ENCODE data around the gene MAP2.
"Not testable (repeated sequence)": the region's sequence is repeated elsewhere in the genome, so short reads cannot be mapped to it uniquely, and the experiment has no call there.

MAP2 gene

DNA sequence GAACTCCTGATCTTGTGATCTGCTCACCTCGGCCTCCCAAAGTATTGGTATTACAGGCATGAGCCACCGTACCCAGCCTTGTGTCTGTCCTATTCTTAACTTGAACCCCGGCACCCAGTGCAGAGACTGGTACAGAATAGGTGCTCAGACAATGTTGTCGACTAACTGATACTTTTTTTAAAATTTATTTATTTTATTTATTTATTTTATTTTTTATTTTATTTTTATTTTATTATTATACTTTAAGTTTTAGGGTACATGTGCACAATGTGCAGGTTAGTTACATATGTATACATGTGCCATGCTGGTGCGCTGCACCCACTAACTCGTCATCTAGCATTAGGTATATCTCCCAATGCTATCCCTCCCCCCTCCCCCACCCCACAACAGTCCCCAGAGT is 174.4 kb downstream of the MAP2 start:
- not testable (repeated sequence) for DNase-seq

DNA sequence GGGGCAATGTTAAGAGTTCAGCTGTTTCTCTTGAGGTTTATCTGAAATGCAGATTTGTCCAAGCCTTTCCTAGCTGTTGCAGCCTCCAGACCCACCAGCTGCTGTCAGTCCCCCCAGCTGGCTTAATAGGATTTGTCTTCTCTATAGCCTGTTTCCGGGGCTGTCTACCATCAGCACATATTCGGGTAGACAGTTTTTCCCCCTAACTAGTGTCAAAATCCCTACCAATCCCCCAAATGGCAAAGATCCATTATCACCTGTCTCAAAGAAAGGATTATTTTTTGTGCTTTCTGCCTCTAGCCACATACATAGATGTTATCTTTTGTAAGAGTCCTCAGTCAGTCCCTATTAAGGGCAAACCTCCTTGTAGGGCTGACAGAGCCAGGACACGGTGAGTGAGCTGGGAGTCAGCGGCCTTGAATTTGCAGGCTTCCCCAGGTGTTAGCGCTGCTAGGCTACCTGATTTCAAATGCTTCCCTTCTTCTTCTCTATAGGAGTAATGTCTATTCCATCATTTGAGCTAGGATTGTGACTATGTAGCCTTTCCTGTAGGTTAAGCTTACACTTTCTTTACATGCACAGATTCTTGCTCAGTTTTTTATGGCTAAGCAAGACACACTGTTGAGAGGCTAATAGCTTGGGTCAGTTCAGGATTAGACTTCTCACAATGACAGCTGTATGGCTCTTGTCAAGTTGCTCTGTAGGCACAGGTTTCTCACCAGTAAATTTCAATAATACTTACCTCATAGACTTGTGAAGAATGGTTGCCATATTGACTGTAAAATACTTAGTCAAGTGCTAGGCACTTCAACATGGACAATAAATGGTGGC is 176.7 kb downstream of the MAP2 start:
- no peak for DNase-seq

DNA sequence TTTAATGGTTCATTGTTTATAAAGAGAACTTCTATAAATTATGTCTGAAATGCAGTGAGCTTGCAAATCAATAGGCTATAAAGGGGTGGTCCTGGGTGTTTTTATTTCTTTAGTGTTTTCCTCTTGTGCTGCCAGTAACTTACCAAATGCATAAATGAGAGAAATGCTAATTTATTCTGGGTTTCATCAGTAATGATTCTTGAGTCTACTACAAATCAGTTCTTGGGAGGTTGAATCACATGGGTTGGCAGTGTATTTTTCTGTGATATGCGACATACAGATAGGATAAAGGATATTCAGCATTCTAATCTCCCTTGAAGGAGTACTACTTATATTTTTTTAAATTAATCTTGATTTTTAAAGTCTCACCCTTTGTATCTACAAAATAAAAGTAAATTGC is 177.7 kb downstream of the MAP2 start:
- DNase-seq = no peak

DNA sequence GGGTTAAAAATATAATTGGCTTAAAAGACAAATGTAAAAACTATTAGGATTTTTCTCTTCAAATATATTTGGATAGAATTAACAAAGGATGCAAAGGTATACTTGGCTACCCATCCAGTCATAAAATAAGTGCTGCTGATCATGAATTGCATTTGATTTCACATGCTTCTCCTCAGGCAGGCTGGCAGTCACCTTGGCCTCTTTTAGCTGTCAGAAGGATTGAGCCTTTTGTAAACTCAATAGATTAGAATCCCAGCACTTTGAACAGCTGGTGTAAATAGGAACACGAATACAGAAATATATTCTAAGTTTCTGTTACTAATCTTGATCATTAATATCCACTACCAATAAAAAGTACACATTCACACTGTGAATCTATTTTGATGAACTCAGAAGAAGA is 178.4 kb downstream of the MAP2 start:
- no peak for DNase-seq

DNA sequence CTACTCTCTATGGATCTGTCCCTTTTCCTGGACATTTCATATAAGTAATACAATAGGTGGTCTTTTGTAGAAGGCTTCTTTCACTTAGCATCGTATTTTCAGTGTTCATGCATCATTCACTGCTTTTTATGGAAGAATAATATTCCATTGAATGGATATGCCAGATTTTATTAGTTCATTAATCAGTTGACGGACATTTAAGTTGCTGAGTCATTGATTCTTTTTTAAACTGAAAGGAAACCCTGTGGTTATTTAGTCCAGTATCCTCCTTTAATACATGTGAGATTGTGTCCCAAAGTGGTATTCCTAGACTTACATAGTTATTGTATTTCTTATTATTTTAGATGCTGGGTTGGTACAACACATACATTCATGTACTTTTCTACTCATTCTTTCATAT is 185.7 kb downstream of the MAP2 start:
- no peak for DNase-seq

DNA sequence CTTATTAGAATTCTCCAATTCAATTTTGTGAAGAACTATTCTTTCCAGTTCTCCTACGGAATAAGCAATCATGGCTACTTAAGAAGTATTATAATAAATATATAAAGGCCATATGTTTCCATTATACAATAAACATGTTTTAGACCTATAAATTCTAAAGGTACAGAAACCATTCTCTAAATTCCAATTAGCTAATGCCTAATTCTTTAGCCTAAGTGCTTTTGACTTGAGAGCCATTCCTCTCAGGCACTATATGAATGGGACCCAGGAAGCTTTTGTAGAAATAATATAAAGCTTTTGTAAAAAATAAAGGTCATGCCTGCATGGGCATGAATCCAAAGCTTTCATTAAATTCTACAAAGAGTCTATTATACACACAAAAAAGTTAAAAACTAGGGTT is 186.8 kb downstream of the MAP2 start:
- no peak for DNase-seq

DNA sequence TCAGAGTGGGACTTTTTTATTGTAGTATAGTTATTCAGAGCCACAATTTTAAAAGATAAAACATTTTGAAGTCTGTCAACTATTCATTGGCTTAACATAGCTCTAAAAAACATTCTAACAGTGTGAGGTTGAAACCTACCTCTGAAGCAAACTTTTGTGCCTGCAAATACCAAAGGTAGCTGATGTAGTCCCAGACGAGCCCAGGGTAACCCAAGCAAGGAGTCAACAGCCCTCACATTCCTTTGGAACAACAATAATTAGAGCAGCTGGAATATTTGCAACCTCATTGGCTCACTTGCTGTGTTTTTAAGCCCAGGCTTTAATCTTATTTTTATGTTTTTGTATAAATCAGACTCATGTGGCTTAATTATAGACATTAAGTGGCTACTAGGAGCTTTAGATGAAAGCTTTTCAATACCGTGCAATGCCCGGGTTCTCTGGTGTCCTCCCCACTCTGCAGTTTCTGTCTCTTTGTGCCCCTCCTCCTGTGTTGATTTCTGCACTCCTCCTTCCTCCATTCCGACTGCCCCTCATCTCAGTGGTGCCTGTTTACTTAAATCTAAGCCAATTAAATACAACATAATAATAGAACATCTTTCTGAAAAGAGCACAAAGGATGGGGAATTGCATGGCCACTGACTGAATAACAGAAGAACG is 189.9 kb downstream of the MAP2 start:
- DNase-seq = no peak

DNA sequence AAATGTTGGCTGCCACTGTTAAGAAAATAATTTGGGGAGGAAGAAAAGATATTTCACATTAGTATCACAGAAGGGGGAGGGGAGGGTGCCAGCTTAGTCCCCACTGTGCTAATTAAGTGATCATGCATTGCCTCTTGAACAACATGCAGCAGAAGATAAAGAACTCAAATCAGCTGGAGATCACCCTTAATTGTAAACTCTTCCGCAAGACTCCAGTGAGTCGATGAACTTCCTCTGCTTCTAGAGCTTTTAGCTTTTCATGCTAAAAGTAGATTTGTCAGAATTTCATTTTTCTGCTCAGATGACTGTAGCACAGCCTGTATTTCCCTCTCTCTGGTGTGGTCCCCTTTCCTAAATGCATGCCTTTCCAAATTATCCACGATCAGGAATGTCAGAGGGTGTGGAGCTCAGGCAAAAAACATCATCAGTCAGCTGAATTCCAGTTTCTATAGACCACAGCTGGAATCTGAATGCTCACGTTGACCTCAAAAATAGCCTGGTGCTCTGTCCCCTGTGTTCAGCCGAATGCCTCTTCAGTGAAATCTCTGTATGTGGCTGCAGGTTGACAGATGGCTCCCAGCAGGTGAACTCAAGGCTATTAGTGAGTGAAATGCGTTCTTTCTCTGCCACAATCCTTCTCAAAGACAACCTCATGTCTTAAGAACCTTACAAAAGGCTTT is 191.0 kb downstream of the MAP2 start:
- DNase-seq = no peak

DNA sequence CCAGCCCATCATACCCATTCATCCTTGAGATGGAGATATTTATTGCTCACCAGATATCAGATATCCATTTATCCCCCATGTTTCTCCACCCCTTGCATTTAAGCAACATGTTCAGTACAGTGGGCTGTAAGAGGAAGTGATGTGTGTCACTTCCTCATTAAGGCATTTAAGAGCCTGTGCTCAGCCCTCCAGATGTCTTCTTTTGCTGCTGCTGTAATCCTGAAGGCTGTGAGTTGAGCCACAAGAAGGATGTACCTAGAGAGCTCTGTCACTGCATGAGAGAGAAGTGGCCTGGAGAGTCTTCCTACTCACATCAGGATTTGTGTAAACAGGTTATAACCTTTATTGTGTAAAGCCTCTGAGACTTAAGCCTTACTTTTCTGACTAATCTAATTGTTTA is 195.9 kb downstream of the MAP2 start:
- DNase-seq = no peak

DNA sequence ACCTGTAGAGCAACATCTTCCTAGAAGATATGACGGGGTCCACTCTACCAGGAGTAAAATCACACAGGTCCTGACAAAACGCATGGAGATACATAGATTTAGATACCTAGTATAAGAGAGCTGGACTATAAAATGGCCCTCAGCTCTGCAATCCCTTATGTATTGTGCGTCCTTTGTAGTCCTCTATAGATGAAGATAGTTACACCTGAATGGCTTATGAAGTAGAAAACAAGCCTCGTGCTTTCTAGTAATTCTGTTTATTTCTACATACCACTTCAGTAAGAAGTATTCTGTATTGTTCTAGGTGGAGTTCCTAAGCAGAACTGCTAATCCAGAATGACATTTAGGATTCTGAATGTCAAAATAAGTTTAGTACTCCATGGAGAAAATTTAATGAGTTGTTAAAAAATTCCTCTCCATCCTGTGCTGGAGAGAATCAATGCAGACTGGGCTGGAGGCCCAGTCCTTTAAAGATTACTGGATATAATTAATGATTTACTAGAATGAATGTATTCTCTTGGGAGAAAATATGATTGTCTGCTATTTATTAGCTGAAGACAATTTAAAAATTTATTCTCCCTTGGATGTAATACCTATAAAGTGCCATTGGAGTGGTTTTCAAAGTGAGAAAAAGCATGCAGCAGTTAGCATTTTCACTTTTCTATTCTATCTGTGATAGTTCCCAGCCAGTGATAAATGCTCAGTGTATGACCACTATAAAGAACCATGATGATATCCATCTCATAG is 200.5 kb downstream of the MAP2 start:
- DNase-seq = no peak

DNA sequence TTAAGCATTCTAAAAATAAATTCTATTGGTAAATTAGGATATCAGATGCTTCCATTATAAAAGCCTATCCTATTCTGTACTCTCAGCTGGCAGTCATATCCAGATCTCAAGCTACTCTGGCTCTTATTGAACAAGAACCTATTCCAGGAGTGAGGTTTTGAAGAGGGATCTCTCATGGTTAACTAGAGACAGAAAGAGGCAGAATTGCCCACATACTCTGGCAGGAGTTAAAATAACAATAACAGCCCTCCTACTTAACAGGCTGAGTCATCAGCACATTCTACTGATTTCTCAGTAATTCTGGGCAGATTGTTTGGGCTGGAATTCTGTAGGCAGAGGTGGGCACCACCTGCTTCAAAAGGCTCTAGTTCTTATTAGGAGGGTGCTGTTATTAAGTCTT is 205.8 kb downstream of the MAP2 start:
- DNase-seq = no peak

DNA sequence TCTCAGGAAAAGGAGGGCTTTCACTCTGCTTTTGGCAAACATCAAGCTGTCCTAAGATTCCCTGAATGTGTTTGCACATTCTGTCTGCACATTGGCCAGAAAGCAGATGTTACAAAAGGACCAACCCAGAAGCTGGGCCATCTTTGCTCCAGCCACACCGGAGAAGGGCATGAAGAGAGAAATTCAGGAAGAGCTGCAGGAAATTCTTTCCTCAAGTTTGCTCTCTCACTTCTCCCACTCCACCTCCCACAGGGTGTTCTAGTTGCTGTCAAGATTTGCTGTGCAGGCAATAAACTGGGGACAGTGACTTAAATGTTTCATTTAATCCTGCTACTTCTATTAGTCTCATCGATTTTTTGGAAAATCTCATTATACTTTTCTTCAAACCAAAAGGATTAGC is 210.1 kb downstream of the MAP2 start:
- no peak for DNase-seq

DNA sequence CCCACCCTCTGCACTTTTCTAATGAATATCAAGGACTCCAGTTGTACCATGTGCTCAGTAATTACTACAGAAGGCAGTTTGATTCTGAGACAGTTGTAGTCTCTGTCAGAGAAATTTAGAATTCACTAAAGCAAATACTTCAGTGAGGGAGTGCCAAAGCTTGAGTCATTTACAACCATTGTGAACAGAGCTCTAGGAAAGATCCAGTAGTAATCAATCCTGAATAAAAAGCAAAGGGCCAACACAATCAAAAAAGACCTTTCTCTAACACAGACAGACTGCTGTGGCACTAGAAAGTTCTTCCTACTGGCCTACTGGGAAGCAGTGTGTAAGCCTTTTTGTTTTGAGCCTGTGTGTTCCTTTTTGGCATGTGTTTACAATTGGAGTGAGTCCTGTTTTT is 212.2 kb downstream of the MAP2 start:
- DNase-seq = no peak

DNA sequence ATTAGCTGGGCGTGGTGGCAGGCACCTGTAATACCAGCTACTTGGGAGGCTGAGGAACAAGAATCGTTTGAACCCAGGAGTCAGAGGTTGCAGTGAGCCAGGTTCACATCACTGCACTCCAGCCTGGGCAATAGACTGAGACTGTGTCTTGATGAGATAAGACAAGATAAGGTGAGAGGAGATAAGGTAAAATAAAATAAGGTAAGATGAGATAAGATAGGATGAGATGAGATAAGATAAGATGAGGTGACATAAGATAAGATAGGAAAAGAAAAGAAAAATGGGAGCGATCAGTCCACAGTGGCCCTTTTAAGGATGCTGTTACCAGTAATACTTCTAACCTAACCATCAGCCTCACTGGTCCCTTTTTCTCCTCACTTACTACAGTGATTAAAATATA is 213.4 kb downstream of the MAP2 start:
- DNase-seq = no peak

DNA sequence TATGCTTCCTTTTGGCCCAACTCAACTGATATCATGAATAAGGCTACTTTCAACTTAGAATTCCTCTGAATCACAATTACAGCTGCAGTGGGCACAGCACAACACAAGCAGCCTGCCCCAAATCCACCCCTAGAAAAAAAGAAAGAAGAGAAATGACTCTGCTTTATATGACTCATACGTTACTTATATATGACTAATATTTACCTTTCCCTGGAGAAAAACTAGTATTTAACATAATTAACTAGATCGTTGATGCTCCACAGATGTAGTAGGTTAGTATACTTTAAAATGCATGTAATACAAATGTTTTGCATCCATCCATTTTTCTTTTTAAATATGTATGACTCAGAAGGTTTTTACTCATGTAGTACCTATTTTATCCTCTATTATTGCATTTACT is 214.5 kb downstream of the MAP2 start:
- no peak for DNase-seq

DNA sequence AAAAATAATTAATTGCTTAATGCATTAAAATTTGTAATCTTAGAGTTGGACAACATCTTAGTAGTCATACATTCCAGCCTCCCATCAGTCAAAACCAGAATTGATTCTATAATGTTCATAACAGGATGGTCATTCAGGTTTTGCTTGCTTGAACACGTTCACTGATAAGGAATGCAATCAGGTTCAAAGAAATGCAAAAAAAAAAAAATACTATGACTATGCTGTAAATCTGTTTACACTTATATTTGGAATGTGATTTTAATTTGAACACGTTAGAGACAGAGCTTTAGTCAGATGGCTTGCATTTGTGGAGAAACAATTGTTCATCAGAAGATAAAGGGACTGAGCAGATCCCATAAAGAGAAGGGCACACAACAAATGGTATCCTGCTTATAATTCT is 216.5 kb downstream of the MAP2 start:
- DNase-seq = no peak

DNA sequence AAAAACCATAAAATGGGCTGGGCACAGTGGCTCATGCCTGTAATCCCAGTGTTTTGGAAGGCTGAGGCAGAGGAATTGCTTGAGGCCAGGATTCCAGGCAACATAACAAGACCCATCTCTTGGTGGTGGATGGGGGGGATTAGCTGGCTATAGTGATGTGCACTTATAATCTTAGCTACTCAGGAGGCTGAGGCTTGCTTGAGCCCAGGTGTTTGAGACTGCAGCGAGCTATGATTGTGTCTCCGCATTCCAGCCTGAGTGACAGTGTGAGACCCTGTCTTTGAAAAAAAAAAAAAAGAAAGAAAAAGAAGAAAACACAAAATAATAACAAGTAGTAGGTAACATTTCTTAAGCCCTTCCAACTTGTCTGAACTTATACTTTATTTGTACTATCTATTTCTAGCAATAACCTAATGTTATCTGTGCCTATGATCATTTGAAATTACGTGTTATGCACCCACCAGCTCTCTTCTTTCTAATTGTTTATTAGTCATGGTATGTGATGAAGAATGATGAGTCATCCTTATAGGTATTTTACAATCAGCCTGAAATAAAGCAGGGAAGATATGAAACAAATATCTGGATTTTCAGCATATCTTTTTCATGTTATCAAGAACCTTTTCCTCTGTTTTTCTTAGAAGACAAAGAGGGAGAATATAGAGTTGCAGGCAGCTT is 218.4 kb downstream of the MAP2 start:
- no peak for DNase-seq

DNA sequence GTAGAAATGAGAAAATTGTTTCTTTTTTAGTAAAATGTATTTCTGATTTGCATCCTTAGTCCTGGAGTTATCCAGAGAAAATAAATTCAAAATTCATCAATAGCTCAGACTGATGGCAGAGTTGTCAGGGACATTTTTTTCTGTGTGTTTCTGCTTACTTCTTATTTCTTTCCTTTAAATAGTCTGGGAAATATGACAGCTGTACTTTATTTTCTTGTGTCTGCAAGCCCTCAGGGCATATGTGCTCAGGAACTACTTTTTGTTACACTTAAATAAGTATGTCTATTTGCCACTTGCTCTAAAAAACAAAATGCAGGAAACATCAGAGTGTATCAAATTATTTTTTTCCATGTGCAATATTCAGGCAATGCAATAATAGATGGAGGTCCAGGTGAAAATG is 221.0 kb downstream of the MAP2 start:
- no peak for DNase-seq

DNA sequence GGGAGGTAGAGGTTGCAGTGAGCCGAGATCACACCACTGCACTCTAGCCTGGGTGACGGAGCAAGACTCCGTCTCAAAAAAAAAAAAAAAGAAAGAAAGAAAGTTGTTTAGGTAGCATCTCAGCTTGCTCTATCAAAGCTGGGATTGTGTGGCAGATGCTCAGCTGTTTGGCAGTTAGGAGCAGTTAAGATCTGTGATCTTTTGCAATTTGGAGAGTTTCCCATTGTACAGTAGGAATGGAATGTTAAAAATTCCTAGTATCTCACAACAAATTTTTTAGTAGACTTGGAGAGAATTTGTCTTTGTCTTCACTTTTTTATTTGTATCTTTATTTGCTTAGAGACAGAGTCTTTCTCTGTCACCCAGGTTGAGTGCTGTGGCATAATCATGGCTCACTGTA is 224.9 kb downstream of the MAP2 start:
- no peak for DNase-seq

DNA sequence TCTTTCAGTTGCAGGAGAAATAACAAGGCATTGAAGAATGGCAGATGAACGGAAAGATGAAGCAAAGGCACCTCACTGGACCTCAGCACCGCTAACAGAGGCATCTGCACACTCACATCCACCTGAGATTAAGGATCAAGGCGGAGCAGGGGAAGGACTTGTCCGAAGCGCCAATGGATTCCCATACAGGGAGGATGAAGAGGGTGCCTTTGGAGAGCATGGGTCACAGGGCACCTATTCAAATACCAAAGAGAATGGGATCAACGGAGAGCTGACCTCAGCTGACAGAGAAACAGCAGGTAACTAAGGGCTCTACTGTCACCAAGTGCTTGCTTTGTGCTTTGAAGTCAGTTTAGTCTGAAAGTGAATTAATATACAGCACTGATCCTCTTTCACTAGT is 229.3 kb downstream of the MAP2 start:
- DNase-seq = no peak

DNA sequence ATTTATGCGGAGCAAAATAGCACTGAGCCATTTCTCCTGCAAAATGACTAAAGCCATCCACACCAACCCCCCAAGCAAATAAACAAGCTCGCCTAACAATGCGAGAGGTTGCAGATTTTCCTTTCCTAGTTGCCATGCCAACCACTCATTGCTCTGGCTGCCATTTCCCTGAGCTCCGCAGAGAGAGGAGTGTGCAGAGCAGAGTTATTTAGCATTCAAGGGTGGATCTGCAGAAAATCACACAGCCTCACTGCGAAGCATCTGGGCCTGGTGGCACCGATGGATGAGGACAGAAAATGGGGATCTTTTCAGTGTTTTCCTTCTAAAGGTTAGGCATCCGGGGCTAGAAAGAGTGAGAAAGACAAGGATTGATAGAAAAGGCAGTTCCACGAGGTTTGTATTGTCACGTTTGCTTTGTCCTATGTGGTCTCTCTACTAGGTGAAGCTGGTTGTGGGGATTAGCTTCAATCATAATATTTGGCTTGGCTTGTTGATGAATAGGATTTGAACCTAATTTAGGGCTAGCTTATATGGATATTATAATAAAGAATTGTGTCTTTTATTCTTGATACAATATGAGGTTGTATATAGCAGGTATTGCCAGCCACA is 237.5 kb downstream of the MAP2 start:
- DNase-seq = no peak

DNA sequence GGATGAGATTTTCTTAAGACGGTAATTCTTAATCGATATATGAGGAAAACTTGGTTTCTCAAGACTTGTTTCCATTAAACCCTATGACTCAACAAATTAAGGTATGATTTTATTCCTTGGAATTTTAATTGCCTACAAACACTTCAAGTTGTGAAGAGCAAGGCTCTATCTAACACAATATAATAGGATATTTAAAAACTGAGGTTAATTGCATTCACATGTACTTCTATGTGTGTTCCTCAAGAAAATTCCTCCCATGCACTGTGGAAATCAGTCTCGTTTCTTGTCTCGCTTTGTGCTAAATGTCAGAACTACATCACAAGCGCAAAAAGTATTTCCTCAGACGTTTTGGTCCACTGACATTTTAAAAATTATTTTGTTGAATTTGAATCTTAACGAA is 238.2 kb downstream of the MAP2 start:
- DNase-seq = no peak
